ENCODE data around the gene MCM3AP.
"Not testable (repeated sequence)": the region's sequence is repeated elsewhere in the genome, so short reads cannot be mapped to it uniquely, and the experiment has no call there.

The MCM3AP gene

GRCh38 chr21:46268371-46268770, 17.0 kb downstream of the MCM3AP start:
- no peak for DNase-seq

DNA sequence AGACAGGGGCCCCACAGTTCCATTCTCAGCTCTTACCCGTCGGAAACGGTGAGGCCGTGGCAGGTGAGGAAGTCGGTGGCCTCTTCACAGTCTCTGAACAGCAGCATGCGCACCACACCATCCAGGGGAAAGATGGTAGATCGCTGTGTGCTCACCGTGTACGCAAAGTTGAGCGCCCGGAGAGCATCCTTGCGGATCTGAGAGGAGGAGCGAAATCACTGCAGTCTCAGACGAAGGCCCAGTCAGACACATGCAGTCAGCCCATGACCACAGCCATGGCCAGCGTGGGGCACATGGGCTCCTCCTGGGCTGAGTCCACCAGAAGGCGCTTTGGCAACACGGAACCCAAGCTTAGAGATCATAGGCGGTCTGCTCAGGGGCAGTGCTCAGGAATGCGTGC, 18.5 kb downstream of the MCM3AP start:
- no peak for DNase-seq

- no peak for DNase-seq
Measured at GRCh38 chr21:46265736-46266525, 19.5 kb downstream of the MCM3AP start.

GRCh38 chr21:46264690-46265144, 20.7 kb downstream of the MCM3AP start:
- no peak for DNase-seq

DNA sequence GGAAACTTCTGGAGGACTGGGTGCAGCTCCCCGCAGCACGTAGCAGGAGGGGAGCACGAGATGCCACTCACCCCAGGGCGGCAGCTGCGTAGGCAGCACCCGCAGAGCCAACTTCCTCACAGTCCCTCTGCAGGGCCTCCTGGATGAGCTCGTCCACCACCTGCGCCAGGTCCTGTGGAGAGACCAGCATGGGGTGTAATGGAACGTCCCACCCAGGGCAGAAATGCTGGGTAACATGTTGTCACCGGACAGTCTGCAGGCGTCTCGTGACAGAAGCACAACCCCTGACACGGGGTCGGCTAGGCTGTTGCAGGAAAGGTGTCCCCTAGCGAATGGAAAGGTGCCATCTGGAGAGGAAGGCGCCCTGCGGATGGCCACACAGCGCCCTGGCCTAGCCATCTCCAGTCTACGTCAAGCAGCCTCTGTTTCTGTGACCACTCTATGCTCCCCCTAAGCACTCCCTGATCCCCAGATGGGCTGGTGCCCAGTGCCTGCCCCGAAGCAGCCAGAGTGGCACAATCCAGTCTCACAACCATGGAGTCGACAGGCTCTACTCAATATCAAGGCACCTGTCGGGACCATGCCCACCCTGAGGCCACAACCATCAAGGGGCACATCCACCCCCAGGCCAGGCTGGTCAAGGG, 21.2 kb downstream of the MCM3AP start:
- DNase-seq = no peak

DNA sequence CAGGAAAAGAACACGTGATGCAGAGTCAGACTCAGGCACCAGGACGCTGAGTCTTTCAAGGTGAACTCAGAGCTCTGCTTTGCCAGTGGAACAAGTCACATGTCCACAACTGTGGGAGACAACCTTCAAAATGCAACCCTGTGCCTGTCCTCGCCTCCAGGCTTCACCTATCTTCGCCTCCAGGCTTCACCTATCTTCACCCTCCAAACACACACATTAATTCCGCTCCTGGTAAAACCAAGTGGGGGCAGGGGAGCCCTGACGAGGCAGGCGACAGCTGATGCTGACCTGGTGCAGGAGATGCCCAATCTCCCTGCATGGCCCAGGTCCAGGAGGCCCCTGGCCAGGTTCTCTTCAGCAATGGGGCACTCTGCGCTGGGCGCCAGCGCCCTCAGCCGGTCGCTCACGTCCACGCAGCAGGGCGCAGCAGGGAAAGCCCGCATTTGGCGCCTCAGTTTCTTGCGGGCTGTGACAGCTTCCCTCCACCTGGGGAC, 28.9 kb downstream of the MCM3AP start:
- no peak for DNase-seq

- no peak for DNase-seq
Measured at GRCh38 chr21:46255758-46256337, 29.6 kb downstream of the MCM3AP start.

DNA sequence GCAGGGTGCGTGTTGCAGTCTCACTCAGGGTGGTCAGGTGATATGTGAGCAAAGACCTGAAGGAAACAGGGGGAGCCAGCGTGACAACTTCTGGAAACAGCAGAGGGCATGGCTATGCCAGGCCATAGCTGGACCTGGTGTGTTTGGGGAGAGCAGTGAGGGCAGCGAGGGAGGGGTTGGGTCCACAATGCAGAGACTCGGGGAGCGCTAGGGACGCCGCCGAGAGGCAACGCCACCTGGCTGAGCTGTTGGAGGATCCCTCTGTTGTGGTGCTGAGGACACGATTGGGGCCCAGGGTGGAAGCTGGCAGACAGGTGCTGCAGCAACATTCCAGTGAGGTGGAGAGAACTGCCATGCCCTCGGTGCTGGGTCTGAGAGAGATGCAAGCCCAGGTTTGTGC, 30.2 kb downstream of the MCM3AP start:
- DNase-seq = no peak

DNA sequence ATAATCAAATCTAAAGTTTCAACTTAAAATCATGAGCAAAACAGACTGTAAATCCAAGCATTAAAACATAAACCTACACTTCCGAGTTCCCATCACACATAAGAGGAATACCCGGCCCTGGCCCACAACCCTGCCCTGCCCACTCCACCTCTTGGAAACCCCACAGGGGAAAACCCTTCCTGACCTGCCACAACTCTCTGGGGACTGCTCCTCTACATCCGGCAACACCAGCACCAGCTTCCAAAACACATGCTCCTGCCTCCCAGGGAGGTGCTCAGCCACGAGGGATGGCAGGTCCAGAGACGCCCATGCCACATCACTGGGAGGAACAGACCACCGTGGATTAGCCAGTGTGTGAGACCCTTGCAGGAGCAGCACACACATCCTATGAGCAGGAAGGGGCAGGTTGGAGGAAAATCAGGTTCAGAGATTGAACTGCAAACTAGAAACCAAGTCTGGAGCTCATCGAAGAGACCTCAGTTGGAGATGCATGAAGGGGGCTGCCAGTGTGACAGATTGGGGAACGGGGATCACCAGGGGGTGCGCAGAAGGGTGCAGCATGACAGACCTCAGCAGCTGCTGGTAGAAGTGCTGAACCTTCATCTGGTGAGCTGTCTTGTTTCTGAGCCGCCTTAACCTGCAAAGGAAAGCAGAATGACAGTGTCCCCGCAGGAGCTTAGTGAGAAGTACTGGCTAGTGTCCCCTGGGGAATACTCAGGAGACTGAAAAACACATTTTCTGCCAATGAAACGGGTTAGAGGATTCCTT, 31.0 kb downstream of the MCM3AP start:
- DNase-seq = no peak

GRCh38 chr21:46253610-46254124, 31.7 kb downstream of the MCM3AP start:
- DNase-seq = no peak

- DNase-seq = no peak
Measured at GRCh38 chr21:46252840-46253239, 32.6 kb downstream of the MCM3AP start.

GRCh38 chr21:46250146-46250725, 35.2 kb downstream of the MCM3AP start:
- DNase-seq = no peak

- DNase-seq = no peak
Measured at GRCh38 chr21:46248827-46249226, 36.6 kb downstream of the MCM3AP start.

- DNase-seq = no peak
Measured at GRCh38 chr21:46248422-46248782, 37.0 kb downstream of the MCM3AP start.

DNA sequence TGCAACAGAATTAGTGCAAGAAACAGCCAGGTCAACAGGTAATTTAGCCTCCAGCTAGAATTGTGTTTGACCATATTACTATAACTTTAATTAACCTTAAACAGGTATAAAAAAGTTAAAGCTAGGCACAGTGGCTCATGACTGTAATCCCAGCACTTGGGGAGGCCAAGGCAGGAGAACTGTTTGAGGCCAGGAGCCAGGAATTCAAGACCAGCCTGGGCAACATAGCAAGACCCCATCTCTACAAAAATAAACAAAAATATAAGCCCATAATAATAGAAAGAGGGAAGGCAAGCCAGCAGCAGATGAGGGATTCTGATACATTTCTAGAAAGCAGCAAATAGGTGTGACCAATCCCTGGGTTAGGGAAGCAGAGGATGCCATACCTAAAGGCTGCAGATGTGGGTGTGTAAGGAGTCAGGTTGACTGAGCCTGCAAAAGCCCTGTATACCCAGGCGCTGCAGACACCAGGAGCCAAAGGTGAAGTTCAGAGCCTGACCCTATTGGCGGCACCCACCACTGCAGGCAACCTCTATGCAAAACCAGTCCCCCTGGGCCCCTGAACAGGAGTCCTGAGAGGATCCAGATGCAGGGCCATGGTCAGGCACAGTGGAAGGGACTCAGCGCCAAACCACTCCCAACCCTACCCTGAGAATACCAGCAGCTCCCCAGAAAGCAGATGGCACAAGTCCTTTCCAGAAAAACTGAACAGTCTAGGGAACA, 37.6 kb downstream of the MCM3AP start:
- DNase-seq = no peak

GRCh38 chr21:46246345-46246744, 39.1 kb downstream of the MCM3AP start:
- DNase-seq = no peak

- no peak for DNase-seq
Measured at GRCh38 chr21:46245213-46245915, 40.0 kb downstream of the MCM3AP start.

GRCh38 chr21:46244602-46245001, 40.8 kb downstream of the MCM3AP start:
- no peak for DNase-seq

DNA sequence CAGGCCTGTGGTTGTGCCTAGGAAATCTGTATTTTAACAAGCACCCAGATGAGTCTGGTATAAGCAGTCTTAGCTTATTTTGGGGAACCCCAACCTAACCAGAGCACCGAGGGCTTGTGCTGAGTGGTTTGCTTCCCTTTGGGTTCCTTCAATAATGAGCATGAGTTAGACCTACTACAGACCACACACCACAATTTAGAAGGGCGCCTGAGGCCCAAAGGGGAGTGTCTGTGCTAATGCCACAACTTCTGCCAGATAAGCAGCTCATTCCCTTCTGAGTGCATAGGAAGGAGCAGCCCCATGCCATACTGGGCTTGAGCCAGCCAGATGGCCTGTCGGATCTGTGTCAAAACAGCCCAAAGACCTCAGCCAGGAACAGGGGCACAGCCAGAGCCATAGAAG, 41.5 kb downstream of the MCM3AP start:
- no peak for DNase-seq

- DNase-seq = no peak
Measured at GRCh38 chr21:46243325-46243724, 42.1 kb downstream of the MCM3AP start.

DNA sequence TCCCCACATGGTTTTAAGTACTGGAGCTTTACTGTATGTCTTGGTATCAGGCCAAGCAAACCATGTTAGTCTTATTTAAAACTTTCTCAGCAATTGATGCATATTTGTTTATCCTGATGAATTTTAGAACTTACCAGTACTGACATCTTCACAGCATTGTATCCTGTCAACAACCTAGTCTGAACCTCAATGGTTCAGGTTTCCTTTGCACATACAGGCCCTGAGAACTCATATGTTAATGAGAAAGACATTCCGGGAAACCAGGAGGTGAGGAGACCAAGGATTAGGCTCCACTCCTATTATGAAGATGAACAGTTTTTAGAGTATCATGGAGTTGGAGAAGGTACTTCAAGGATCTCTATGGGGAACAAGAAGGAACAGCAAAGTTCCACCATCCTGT, 43.8 kb downstream of the MCM3AP start:
- DNase-seq = not testable (repeated sequence)

Data from NCI-H2081 (cell line).